Measurements from ENCODE around the gene ZNF337.
A peak's percentile ranks its signal among the peaks of the same experiment; 100 is the strongest.
"Not testable (repeated sequence)": the region's sequence is repeated elsewhere in the genome, so short reads cannot be mapped to it uniquely, and the experiment has no call there.

ZNF337 gene

DNA sequence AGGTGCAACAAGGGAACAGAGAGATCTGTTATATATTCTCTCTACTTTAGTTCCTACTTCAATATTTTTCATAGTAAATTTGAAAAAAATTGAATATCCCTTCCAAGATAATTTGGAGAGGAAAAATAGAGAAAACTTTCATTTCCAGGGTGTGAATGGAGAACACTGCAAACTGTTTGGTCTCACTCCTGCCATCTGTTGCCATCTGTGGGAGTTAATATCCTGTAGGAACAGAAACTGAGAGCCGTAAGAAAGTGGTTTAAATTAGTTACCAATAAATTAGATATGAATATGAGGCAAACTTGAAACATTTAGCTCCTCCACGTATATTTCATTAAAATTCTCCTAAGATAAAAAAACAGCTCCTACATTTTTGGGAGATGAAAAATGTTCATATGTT is 4.2 kb downstream of the ZNF337 start:
- no peak for DNase-seq

GRCh38 chr20:25690427-25690826 is 6.2 kb downstream of the ZNF337 start:
- no peak for DNase-seq

GRCh38 chr20:25686081-25687067 is 10.3 kb downstream of the ZNF337 start:
- DNase-seq, result peak; percentile 83

- DNase-seq, result no peak
These were observed 11.2 kb downstream of the ZNF337 start for GRCh38 chr20:25685276-25686080.

GRCh38 chr20:25683826-25684225 is 12.8 kb downstream of the ZNF337 start:
- DNase-seq, result not testable (repeated sequence)

GRCh38 chr20:25683050-25683449 is 13.6 kb downstream of the ZNF337 start:
- no peak for DNase-seq

DNA sequence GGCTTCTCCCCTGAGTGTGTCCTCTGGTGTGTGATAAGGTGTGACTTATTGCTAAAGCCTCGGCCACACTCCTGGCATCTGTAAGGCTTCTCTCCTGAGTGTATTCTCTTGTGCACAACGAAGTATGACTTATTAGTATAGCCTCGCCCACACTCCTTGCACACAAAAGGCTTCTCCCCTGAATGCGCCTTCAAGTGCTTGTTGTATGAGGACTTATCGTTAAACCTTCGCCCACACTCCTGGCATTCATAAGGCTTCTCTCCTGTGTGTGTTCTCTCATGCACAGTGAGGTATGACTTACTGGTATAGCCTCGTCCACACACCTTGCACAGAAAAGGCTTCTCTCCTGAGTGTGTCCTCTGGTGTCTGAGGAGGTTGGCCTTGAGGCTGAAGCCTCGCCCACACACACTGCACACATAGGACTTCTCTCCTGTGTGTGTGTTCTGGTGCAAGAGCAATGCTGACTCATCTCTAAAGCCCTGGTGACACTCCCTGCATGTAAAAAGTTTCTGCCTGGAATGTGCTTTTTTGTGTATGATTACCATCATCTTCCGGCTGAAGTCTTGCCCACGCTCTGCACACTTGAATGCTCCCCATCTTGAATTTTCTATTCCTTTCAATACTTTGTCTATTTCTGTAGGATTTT is 20.4 kb downstream of the ZNF337 start:
- no peak for DNase-seq

- DNase-seq, result no peak
These were observed 21.5 kb downstream of the ZNF337 start for GRCh38 chr20:25675161-25675560.

DNA sequence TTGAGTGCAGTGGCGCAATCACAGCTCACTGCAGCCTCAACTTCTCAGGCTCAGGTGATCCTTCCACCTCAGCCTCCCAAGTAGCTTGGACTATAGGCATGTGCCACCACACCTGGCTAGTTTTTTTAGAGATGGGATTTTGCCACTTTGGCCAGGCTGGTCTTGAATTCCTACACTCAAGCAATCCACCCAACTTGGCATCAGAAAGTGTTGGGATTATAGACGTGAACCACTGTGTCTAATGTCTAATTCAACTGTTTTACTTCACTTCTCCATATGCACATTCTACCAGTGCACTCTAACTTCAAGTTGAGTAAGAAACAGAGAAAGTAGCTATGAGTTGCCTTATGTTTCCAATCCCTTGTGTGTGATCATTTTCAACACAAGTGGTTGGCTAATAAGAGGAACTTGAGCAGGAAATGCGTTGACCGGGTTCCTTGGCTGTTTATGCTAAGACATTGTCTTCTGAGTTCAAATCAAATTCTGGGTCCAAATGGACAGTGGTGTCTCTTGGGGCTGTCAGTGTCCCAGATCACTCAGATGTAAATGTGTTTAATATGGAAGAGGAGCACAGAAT is 23.9 kb downstream of the ZNF337 start:
- no peak for DNase-seq

DNA sequence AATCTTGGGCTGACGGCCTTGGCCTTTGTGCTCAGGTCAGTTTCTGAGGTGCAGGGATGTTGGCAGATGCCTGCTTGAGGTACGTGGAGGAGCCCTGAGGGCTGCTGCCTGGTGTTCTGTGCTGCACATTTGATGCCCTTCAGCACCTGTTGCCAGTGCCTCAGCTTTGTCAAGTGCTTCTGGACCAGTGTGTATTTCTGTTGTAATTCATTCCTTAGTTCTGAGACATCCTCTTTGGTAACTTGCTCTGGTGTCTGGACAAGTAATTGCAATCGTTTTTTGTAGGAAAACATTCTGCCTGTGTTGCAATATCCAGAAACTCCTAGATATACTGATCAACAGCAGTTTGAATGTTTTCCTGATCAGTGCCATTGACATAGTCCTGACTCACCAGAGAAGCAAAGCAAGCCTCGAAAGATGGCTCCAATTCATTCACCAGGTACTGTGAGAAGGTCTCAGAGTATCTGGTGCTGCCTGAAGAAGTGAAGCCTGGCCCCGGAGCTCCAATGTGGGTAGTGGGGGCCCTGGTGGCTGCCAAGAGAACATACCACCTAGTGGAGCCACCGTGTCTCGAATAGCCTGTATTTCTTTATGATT is 26.7 kb downstream of the ZNF337 start:
- DNase-seq, result no peak

DNA sequence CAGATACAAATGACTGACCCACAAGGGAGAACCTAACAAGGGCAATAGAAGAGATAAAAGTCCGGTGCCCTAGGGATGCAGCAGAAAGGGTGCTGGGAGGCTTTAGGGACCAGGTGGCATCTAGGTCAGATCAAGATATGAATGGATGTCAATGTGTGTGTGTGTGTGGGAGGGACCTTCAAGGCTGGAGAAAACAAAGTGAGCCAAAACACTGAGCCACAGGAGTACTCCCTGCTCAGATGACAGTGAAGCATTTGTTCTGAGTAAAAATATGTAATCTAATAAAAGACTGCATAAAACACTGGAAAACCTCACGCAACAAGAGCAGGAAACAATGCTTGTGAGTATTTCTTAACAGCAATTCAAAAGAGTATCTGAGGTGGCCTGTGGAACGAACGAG is 28.2 kb downstream of the ZNF337 start:
- DNase-seq, result no peak

DNA sequence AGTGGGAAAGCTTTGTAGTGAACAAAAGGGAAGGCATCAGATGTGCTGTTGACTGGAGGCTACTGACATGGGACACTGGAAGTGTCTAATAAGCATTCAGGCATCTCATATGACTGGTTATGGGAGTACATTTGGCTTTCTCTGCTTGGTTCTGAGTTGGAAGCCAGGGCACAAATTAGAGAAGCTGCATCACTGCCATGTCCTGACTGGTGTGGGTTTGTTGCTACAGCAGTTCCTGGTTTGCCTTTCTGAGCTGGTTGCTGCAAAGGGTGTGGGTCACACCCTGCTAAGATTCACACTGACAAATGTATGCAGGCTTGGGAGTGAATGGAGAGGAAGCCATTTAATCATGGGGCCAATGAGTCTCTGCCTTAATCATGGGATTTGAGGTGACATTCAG is 36.7 kb downstream of the ZNF337 start:
- DNase-seq, result no peak

GRCh38 chr20:25654487-25654886 is 42.2 kb downstream of the ZNF337 start:
- DNase-seq, result no peak

DNA sequence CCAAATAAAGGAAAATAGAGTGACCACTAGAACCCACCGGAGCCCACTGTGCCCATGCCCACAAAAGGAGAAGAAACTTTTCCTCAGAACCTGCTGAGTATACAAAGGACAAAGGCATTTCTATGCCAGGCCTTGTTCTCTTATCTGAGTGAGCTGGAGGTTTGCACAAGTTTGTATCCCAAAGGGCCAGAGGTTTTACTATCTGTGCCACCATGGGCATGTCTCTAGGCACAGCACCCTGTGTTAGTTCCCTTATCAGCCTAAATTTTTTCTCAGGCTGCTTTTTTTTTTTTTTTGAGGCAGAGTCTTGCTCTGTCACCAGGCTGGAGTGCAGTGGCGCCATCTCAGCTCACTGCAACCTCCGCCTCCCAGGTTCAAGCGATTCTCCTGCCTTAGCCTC is 43.8 kb downstream of the ZNF337 start:
- DNase-seq, result not testable (repeated sequence)

DNA sequence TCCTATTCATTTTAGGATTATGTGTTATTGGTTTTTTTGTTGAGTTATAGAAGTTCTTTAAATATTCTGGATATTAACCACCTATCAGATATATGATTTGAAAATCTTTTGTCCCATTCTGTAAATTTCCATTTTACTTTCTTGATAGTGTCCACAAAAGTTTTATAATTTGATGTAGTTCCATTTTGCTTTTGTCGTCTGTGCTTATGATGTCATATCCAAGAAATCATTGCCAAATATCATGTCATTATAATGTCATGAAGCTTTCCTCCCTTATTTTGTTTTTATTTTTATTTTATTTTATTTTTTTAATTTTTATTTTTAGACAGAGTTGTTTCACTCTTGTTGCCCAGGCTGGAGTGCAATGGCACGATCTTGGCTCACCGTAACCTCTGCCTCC is 51.8 kb downstream of the ZNF337 start:
- no peak for DNase-seq

DNA sequence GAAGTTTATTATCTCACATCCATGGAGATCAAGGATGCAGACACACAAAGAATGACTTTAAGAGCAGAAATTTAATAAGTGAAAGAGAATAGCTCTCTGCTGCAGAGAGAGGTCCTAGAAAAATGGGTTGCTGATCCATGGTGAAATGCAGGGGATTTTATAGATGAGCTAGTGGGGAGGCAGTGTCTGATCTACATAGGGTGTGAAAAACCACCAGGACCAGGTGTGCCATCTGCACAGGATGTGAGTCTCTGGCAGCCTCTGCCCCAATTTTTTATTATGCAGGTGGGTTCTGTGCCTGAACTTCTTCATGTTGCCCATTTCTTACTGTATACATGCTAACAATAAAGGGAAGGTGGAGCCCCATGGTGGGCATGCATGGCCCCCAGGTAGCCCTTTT is 52.9 kb downstream of the ZNF337 start:
- DNase-seq, result no peak

DNA sequence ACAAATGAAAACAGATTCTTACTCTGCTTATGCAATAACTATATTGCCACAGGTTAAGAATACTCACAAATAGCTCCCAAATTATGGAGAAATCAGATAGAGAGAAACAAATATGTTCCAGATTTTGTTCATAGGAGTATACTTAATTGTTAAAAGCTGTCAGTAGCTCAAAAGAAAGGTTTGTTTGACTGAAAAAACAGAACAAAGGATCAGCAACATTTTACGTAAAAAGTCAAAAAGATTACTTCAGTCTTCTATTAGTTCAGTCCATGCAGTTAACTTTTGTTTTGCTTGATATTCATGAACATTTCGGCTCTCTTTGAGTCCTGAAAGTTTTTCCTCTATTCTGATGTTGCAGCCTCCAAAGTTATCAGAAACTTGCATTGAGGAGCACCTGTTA is 59.4 kb downstream of the ZNF337 start:
- DNase-seq, result no peak

DNA sequence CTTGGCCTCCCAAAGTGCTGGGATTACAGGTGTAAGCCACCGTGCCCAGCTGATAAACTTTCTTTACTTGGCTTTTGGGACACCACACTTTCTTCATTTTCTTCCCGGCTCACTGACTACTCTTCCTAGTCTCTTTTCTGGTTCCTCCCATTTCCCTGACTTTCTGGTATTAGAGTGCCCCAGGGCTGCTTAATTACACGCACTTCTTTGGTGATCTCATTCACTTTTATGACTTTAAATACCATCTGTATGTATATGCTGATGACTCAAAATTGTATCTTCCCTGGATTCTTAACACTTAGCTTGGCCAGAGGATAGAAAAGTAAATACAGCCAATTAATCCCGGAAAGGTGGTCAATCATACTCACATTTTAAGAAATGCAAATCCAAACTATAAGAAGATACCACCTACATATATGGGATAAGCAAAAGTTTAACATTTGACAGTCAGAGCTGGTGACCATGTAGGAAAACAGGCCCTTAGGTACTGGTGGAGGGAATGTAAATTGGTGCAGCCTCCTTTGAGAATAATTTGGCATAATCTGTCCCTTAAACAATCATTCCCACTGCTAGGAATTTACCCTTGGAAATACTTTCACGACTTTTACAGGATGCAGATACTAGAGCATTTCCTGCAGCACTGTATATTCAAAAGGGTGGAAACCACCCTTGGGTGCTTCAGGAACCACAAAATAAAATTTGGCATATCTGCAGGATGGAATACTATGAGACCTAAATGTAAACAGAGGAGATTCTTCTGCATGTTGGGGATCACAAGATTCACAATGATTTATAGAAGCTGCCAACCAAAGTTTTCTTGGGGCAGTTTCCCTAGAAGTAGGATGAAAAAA is 63.5 kb downstream of the ZNF337 start:
- DNase-seq, result no peak

GRCh38 chr20:25630615-25631014 is 66.0 kb downstream of the ZNF337 start:
- DNase-seq, result not testable (repeated sequence)

- no peak for DNase-seq
These were observed 66.7 kb downstream of the ZNF337 start for GRCh38 chr20:25629816-25630499.

- DNase-seq, result no peak
These were observed 69.9 kb downstream of the ZNF337 start for GRCh38 chr20:25626779-25627178.
